Smooth muscle cell of the brain vasculature (primary cell): ENCODE measurements around the gene DBH.

Source experiments
- DNase-seq: peaks from one replicate; pipeline ENCODE4 v3.0.0-alpha.2; 2012; ENCODE audit warnings: low read depth, low spot score

Gene DBH

DNA sequence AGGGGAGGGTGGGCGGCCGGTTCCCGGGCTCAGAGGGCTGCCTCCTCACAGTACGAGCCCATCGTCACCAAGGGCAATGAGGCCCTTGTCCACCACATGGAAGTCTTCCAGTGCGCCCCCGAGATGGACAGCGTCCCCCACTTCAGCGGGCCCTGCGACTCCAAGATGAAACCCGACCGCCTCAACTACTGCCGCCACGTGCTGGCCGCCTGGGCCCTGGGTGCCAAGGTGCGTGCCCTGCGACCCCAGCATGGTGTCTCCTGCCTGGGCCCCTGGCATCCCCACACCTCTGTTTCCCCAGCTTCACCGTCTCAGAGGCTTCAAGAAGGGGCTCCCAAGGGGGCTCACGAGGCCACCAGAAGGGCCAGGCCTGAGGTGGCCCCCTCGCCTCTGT is 7.2 kb downstream of the DBH start:
- DNase-seq = no peak

DNA sequence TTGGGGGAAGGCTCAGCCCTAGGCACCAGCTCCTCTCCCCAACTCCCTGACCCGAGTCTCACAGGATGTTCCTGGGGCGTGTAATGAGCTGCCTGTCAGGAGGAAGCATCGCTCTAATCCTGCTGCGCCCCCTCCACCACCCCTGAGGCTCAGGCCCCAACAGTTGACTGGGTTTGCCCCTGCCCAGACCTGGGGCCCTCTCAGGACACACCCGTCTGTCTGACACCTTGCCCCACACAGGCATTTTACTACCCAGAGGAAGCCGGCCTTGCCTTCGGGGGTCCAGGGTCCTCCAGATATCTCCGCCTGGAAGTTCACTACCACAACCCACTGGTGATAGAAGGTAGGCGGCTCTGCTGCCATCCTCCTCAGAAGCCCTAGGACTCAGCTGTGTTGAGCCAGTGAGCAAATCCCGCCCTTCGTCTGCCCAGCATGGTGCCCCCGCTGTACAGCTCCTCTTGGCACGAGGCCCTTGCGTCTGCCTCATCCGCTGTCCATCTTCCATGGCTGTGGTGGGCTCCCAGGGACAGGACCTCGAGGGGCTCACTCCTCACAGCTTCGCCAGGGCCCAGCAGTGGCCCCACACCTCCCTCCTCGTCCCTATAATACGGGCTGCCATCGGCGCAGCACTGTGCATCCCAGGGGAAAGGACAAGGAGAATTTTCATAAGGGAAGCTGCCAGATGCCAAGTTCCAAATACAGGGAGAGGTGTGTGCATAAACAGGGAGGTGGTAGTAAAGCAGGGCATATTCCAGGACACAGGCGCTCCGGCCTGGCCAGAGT is 8.0 kb downstream of the DBH start:
- DNase-seq = no peak

DNA sequence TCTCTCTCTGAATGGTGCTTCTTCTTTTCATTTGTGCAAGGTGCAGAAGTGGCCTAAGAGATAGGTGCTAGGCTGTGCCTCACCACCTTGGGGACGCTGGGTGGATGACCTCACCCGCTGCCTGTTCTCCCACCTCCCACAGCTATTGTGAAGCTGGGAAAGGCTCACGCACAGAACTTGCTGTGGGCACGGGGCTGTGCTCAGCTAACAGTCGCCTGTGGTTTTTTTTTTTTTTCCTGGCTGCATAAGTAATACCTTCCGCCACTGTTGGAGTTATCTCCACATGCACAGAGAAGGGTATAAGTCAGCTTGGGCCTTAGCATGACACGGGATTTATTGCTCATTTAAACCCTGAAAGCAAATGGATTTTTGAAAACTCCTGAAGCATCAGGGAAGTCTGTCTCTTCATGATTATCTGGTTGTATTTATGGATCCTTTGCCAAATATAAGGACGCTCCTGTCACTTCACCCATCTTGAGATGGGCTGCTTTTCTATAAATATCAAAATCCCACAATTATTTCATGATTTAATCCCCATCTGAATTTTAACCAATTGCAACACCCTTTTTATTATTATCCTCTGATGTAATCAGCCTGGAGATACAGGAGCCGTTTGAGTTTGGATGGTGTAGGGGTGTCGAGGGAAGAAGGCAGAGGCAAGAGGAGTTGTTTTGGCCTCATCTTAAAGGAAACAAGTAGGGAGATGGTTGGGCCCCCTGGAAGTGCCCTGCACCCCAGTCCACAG is 9.0 kb downstream of the DBH start:
- DNase-seq = no peak

DNA sequence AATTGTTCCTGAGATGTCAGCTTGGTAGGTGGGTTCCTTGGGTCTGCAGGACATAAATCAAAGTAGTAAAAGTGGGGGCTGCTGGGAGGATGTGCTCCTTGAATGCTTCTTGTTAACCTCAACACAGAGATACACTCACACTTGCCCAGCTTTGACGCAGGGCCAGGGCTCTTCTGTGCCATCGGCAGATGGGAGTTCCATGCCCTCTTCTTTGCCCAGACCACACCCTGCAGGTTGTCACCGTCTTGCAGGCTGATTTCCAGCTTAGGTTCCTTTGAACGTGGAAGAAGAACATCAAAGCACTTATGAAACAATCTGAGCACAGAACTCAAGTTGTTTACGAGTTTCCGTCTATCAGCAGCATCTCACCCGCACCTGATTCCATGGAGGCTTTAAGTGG is 11.0 kb downstream of the DBH start:
- DNase-seq = no peak

DNA sequence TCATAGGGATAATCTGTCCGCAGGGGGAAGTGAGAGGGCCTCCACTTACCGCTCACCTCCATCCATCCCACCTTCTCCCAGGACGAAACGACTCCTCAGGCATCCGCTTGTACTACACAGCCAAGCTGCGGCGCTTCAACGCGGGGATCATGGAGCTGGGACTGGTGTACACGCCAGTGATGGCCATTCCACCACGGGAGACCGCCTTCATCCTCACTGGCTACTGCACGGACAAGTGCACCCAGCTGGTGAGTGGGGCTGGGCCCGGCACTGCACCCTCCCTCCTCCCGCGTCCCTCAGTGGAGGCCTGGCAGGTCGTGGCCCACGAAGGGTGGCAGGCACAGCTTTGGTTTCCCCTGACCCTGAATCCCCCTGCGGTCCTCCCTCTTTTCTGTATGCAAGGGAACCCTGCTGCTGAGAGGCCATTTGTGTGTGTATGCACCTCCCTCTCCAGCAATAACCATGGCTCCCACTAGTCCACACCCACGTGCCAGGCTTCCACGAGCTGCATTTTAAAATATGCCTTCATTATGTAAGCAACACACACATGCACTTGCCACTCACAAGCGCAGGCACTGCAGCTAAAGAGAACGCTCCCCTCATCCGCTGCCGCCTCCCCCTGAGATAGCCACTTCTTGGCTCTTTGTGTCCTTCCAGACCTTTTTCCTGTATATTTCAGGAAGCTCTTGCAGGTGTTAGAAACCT is 11.8 kb downstream of the DBH start:
- DNase-seq = no peak

DNA sequence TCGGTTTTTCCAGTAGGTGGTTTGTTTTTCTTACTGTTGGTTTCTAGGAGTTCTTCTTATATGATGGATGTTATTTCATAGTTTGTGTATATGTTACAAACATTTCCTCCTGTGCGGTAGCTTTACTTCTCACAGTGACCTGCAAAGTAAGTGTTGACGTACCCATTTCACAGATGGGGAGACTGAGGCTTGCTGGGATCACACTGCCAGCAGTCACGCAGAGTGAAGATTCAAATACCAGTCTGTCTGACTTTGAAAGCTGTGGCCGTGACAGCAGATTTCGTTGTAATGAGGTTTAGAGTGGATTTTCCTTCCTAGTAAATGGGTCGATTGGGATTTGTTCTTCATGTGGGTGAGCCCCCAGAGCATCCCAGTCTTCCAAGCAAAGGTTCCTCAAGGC is 13.0 kb downstream of the DBH start:
- no peak for DNase-seq

DNA sequence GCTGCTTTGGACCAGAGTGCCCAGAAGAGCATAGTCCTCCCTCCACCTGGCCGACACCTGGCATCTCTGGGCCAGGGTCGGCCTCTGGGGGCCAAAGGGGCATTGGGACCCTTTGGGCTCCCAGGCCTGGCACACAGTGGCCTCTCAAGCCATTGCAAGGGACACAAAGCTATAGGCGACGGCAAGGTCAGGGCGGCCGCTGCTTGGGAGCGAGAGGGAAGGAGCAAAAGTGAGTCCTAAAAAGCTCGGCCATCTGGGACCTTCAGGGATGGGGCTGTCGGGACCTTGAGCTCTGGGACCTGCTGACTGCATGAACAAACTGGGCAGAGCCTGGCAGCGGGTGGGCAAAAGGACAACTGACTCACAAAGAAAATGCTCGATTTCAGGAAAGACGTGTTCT is 13.9 kb downstream of the DBH start:
- no peak for DNase-seq

DNA sequence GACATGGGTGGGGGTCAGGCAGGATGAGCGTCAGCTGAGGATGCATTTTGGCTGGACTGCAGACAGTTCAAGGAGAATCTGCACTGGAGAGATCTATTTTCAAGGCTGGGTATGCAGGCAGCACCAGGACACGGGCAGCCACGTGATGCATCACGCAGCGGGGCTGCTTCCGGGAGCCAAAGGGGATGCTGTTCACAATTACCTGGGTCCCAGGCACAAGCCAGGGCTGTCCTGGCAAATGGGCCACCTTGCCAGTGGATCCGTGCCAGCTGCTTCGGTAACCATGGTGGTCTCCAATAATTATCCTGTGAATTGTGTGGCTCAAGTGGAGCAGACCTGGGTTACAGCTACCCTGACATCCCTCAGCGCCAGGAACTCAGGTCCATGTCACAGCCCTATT is 17.5 kb downstream of the DBH start:
- DNase-seq = no peak

DNA sequence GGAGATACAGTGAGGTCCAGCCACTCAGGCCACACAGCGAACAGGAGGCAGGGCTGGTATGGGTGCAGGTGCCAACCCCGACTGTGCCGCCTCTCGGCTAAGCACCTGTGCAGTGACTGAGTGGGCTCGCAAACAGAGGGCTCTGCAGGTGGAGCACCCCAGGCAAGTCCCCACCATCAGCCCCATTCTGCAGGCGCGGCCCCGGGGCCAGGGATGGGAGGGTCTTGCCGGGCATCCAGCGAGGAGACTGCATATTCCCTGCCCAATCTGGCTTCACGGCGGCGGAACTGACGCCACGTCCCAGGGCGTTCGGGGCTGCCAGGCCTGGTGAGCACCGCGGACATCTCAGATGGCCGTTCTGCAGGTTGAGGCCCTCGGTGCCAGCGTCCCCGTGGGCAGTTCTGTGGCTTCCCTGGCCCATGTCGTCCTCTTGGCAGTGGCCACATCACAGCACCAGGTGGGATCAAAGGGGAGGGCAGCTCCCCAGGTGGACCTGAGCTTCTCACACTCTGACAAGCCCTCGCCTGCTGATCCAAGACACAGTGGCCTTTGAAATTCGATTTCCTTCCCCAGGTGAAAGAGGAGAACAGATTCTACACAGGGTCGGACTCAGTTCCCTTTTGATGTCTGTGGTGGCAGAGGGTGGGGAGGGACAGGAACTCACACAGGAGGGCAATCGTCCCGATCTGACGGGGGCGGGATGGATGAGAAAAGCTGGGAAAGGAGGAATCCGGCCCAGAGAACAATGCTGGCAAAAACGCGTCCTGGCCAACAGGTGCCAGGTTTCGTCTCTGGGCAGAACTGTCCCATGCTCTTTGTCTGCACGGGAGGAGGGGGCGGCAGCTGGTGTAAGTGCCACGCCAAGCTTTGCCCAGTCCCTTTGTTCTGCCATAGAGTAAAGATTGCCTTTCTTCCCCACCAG is 18.8 kb downstream of the DBH start:
- no peak for DNase-seq

DNA sequence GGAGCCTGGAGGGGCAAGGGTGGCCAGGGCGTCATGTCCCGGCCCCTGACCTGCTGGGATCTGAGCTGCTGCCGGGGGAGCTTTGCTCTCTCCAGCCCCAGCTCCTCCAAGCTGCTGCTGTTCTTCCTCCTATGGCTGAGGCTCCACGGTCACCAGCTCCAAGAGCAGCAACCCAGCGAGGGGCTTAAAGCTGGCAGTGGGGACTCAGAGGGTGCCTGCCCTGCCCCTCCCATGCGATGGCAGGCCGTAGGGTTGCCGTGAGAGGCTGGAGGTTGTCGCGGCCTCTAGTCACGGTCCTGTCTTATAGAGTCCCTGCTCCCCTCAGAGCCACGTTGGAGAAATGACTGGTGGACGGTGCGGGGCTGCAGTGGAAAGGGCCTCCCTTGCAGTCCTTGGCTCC is 19.5 kb downstream of the DBH start:
- no peak for DNase-seq

DNA sequence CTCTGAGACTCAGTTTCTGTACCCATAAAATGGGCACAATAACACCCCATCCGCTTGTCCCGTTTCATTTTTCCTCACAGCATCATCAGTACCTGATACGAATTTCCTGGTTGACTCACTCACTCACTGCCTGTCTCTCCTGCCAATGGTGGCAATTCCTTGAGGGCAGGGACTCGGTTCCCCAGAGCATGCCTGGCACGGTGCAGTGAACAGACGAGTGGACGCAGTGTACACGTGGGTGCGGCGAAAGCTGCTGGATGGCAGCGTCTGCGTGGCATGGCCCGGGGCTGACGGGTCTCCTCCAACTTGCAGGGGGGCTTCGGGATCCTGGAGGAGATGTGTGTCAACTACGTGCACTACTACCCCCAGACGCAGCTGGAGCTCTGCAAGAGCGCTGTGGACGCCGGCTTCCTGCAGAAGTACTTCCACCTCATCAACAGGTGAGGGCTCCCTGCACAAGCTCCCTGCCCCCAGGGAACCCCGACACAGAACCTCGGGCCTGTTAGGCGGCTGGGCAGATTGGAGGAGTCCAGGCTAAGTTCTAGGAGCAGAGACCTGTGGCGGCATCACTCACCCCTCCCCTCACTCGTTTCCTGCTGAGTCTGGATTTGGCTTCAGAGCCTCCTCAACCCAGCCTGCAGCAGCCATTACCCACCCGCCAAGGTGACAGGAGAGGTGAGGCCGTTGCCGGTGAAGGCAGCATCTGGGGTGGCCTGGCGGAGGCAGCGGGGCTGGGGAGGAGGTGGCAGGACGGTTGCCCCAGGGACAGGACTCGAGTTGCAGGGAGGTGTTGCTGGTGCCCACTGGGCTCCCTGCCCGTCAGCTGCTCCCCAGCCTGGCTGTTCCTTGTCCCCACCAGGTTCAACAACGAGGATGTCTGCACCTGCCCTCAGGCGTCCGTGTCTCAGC is 20.3 kb downstream of the DBH start:
- DNase-seq = no peak

DNA sequence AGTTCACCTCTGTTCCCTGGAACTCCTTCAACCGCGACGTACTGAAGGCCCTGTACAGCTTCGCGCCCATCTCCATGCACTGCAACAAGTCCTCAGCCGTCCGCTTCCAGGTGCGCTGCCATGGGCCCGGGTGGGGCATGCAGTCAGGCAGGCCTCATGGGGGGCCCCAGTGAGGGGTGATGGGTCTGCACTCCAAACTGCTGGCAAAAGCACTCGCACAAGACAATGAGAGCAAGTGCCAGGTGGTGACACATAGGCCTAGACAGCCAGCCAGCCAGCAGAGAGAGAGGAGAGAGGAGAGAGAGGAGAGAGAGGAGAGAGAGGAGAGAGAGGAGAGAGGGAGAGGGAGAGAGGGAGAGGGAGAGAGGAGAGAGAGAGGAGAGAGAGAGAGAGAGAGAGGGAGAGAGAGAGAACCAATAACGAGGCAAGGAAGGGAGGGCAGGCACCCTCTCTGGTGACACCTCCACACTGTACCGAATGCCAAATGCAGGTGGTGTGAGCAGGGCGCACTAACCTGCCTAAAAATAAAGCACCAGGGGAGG is 21.0 kb downstream of the DBH start:
- no peak for DNase-seq

DNA sequence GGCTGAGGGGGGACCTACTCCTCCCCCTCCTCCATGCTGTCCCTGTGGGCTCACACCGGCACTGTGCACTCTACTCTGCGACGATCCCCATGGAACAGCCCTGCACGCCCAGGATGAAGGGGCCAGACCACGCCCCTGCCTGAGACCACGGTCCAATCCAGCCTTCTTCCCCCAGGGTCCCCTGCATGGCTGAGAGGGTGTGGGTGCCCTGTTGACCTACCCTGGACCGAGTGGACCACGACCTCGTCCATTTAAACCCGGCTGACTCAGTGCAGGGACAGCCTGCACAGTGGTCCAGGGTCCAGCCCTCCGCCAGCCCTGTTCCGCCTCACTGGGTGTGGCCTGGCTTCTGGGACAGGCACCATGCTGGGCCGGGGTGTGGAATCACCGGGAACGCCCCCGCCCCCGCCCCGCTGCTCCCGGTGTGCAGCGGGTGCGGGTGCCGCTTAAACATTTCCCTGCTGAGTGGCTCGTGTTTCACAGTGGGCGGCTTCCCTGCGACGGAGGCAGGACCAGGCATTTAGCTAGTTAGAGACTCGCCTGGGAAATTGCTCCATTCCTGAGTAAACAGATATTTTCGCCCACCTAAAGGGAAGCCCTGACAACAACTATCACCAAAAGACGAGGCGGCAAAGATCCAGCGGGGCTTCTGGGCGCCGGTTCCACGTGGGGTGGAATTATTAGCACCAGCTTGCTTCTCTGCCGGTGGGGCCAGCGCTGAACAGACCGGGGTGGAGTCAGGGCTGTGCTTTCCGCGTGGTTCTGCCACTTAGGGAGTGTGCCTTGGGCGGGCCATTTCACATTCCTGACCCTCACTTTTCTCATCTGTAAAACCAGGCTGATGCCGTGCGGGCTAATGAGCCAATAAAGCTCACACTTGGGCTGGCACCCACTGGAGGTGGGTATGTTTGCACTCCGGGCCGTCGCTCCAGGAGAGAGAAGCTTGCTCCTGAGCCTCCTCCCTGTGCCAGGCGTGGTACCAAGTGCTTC is 22.6 kb downstream of the DBH start:
- no peak for DNase-seq

DNA sequence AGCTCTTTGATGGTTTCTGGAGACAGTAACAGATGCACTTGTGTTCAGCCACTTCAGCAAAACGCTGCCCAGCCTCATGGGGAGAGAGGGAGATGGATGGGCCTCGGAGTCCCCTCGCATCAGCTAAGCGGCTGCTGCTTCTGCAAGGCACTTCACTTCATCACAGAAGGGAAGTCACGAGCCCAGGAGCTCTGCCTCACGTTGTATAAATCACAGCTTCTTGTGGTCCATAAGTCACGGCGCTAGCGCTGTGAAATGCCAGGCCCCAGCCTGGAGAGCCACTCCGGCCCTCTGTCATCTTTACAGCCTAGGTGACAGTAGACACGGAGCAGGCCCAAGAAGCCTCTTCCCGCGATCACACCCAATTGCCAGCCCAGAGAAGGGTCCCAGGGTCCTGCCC is 23.4 kb downstream of the DBH start:
- no peak for DNase-seq

DNA sequence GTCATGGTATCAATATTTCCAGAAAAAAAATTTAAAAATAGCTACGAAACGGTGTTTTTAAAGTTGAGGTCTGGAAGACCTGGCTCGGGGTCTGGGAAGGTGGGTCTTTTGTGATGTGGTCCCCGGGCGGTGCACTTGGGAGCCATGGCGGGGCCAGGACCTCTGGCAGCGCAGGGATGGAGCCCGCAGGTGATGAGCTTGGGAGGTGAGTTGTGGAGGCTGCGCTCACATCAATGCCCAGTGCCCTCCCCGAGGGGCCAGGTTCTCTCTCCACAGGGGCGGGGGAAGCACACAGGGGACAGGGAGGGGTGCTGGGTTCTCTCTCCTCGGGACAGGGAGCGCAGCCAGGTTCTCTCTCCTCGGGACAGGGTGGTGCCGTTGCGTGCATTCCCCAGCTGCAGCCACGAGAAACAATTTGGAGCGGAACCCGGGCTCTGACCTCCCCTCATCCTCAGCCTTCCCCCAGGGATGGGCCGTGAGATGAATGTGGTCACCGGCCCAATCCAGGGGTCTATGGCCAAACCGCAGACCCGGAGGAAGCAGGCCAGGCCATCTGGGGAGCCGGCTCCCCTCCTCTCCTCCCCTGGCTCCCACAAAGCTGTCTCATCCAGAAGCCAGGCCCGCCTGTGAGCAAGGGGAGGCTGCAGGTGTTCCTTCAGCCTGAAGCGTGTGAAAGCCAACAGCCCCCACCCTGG is 25.8 kb downstream of the DBH start:
- DNase-seq = no peak

DNA sequence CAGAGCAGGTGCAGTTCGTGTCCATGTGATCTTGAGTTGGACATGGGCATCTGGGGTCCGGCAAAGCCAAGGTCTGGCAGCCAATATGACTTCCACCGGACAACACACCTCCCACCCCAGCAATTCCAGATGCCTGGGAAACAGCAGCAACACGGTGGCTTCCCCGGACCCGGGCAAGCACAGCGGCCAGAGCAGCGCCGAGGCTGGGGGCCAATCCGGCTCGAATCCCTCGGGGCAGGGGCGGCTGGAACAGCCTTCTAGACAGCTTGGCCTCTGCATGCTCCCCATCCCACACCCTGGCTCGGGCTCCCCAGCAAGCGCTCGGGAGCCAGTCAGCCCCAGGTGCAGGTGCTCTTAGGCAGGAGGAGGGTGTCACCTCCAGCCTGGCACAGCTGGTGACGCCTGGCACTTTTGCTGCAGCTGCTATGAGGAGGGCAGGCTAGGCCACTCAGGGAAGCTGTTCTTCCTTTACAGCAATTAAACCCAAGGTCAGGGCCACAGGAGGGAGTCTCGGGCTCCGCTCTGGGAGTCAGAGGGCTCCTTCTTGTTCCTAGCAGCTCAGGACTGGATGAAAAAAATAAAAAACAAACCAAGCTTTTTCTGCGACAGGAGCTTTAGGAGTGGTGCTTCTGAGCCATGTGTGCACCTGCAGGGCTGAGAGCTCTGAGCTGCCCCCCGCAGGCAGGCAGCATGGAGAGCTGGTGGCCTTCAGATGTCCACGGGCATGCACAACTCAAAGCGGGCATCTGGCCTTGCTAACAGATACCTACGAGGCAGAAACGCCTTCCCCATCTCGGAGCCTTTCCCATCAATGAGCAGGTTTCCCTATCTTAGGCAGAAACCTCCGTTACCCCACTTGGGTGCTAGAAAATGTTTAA is 28.2 kb downstream of the DBH start:
- no peak for DNase-seq

DNA sequence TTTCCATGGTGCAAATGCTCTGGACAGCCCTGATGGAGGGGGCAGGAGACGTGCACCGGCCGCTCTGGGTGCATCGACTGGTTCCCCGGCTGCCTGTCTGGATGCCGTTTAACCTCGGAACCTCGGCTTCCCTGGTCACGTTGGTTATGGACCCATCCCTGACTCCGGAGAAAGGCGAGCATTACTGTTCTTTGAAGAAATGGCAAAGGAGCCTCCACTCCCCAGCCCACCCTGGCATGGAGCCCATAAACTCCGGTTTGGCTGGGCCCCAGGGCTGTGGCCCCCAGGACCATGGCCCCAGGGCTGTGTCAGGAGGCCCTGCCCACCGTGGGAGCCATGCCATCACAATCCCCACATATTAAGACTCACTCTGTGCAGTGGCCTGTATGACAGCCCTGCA is 28.9 kb downstream of the DBH start:
- no peak for DNase-seq

DNA sequence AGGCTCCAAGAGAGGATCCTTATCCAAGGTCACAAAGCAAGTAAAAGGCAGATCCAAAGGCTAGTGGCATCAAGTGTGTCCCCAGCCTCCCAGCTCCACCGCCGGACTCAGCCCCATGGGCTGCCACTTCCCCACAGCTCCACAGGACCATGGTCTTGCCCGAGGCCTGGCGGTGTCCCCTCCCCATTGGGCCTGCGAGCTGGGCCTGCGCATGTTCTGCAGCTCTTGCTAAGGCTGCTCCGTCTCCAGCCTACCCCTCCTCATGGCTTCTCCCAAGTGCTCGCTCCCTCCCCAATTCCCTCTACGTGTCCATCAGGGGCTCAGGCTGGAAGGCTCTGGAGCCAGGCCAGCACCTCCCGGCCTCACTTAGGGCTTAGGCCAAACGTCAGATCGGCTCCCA is 29.4 kb downstream of the DBH start:
- no peak for DNase-seq
